Activated naive CD8-positive, alpha-beta T cell treated with anti-CD3 and anti-CD28 coated beads, Interleukin-2, amount 50 U/mL, for 24 hours (primary cell): ENCODE data around the gene ZNF609.

ENCODE experiments used
- ATAC-seq: fragments of 150-1000 bp; cut with Tn5 transposase; one replicate; pipeline ENCODE4 v1.10.0; 2021
- DNase-seq: peaks from one replicate; pipeline ENCODE4 v3.0.0; 2021
- H3K27ac Mint-ChIP-seq: one replicate; pipeline ENCODE4 v1.8.0; 2021; ENCODE audit warnings: mild to moderate bottlenecking, mixed read lengths
- H3K27me3 Mint-ChIP-seq: one replicate; pipeline ENCODE4 v1.8.0; 2021; ENCODE audit warnings: mixed read lengths
- H3K36me3 Mint-ChIP-seq: one replicate; pipeline ENCODE4 v1.8.0; 2021; ENCODE audit warnings: low read depth, mixed read lengths
- H3K4me1 Mint-ChIP-seq: one replicate; pipeline ENCODE4 v1.8.0; 2021; ENCODE audit warnings: mixed read lengths
- H3K4me3 Mint-ChIP-seq: one replicate; pipeline ENCODE4 v1.8.0; 2021; ENCODE audit warnings: mild to moderate bottlenecking, moderate library complexity, mixed read lengths
- H3K9me3 Mint-ChIP-seq: one replicate; pipeline ENCODE4 v1.8.0; 2021; ENCODE audit warnings: mixed read lengths

ZNF609 gene

GRCh38 chr15:64460206-64460723 lies at the start of gene ZNF609:
ZNF609 (plus strand) TSS chr15:64460578; CDS start chr15:64499420, 38,842 bp downstream.
- peaks cover 12% of the 10 kb centered on the region for H3K36me3 Mint-ChIP-seq
- no peaks in the 10 kb centered on the region for H3K9me3 Mint-ChIP-seq
- DNase-seq (peak; percentile 96), ATAC-seq (peak; percentile 25)
- H3K27ac Mint-ChIP-seq: peak within 1 kb of the TSS; percentile 94
- no peaks in the 10 kb centered on the region for H3K27me3 Mint-ChIP-seq
- H3K4me3 Mint-ChIP-seq: peak within 1 kb of the TSS; percentile 88
- H3K4me1 Mint-ChIP-seq: peaks cover 85% of the 10 kb centered on the region

GRCh38 chr15:64412216-64412615 lies 48.2 kb upstream of the ZNF609 start:
- DNase-seq (no peak), ATAC-seq (no peak)
- H3K9me3 Mint-ChIP-seq: no peaks in the 10 kb centered on the region
- H3K4me3 Mint-ChIP-seq: no peak overlapping the region
- H3K27ac Mint-ChIP-seq: no peak overlapping the region
- H3K4me1 Mint-ChIP-seq: no peaks in the 10 kb centered on the region
- no peaks in the 10 kb centered on the region for H3K27me3 Mint-ChIP-seq
- peaks cover 44% of the 10 kb centered on the region for H3K36me3 Mint-ChIP-seq

GRCh38 chr15:64422697-64423096 lies 37.7 kb upstream of the ZNF609 start:
- DNase-seq: no peak
- Mint-ChIP-seq H3K9me3 (no peaks in the 10 kb centered on the region), H3K27me3 (no peaks in the 10 kb centered on the region), H3K27ac (no peak overlapping the region), H3K36me3 (peaks cover 25% of the 10 kb centered on the region), H3K4me1 (peaks cover 12% of the 10 kb centered on the region), H3K4me3 (no peak overlapping the region)
- ATAC-seq: no peak

GRCh38 chr15:64423970-64424369 lies 36.4 kb upstream of the ZNF609 start:
- Mint-ChIP-seq H3K4me3 (no peak overlapping the region), H3K9me3 (no peaks in the 10 kb centered on the region), H3K36me3 (peaks cover 23% of the 10 kb centered on the region), H3K27me3 (no peaks in the 10 kb centered on the region), H3K4me1 (peaks cover 22% of the 10 kb centered on the region), H3K27ac (no peak overlapping the region)
- ATAC-seq: no peak
- no peak for DNase-seq

GRCh38 chr15:64425221-64425620 lies 35.2 kb upstream of the ZNF609 start:
- ATAC-seq (no peak), DNase-seq (no peak)
- H3K4me3 Mint-ChIP-seq: no peak overlapping the region
- H3K9me3 Mint-ChIP-seq: no peaks in the 10 kb centered on the region
- peaks cover 23% of the 10 kb centered on the region for H3K36me3 Mint-ChIP-seq
- H3K27me3 Mint-ChIP-seq: no peaks in the 10 kb centered on the region
- peaks cover 33% of the 10 kb centered on the region for H3K4me1 Mint-ChIP-seq
- H3K27ac Mint-ChIP-seq: no peak overlapping the region

- Mint-ChIP-seq H3K4me1 (peaks cover 43% of the 10 kb centered on the region), H3K4me3 (no peak overlapping the region), H3K36me3 (peaks cover 26% of the 10 kb centered on the region), H3K27me3 (no peaks in the 10 kb centered on the region), H3K27ac (peak overlapping the region; percentile 27), H3K9me3 (no peaks in the 10 kb centered on the region)
- DNase-seq: no peak
- ATAC-seq: no peak
Measured at GRCh38 chr15:64426845-64427465, 33.4 kb upstream of the ZNF609 start.

GRCh38 chr15:64429448-64429847 lies 30.9 kb upstream of the ZNF609 start:
- H3K36me3 Mint-ChIP-seq: peaks cover 19% of the 10 kb centered on the region
- ATAC-seq (peak; percentile 93), DNase-seq (no peak)
- H3K9me3 Mint-ChIP-seq: no peaks in the 10 kb centered on the region
- H3K27me3 Mint-ChIP-seq: no peaks in the 10 kb centered on the region
- H3K4me1 Mint-ChIP-seq: peaks cover 43% of the 10 kb centered on the region
- peak overlapping the region; percentile 93 for H3K27ac Mint-ChIP-seq
- H3K4me3 Mint-ChIP-seq: peak overlapping the region; percentile 59

- DNase-seq: peak; percentile 14
- H3K27me3 Mint-ChIP-seq: no peaks in the 10 kb centered on the region
- peak; percentile 42 for ATAC-seq
- peak overlapping the region; percentile 59 for H3K4me3 Mint-ChIP-seq
- no peaks in the 10 kb centered on the region for H3K9me3 Mint-ChIP-seq
- H3K27ac Mint-ChIP-seq: peak overlapping the region; percentile 93
- peaks cover 15% of the 10 kb centered on the region for H3K36me3 Mint-ChIP-seq
- peaks cover 43% of the 10 kb centered on the region for H3K4me1 Mint-ChIP-seq
Measured at GRCh38 chr15:64430000-64430735, 30.2 kb upstream of the ZNF609 start.

GRCh38 chr15:64437982-64438381 lies 22.4 kb upstream of the ZNF609 start:
- peaks cover 34% of the 10 kb centered on the region for H3K4me1 Mint-ChIP-seq
- no peaks in the 10 kb centered on the region for H3K9me3 Mint-ChIP-seq
- DNase-seq (no peak), ATAC-seq (peak; percentile 52)
- peaks cover 11% of the 10 kb centered on the region for H3K36me3 Mint-ChIP-seq
- H3K4me3 Mint-ChIP-seq: no peak overlapping the region
- H3K27ac Mint-ChIP-seq: peak overlapping the region; percentile 53
- H3K27me3 Mint-ChIP-seq: no peaks in the 10 kb centered on the region

GRCh38 chr15:64438653-64439447 lies 21.5 kb upstream of the ZNF609 start:
- ATAC-seq: no peak
- Mint-ChIP-seq H3K9me3 (no peaks in the 10 kb centered on the region), H3K27ac (peak overlapping the region; percentile 53), H3K4me1 (peaks cover 43% of the 10 kb centered on the region), H3K4me3 (no peak overlapping the region), H3K36me3 (peaks cover 11% of the 10 kb centered on the region), H3K27me3 (no peaks in the 10 kb centered on the region)
- no peak for DNase-seq

- Mint-ChIP-seq H3K27me3 (no peaks in the 10 kb centered on the region), H3K36me3 (peaks cover 17% of the 10 kb centered on the region), H3K4me1 (peaks cover 61% of the 10 kb centered on the region), H3K4me3 (no peak overlapping the region), H3K27ac (peak overlapping the region; percentile 50), H3K9me3 (no peaks in the 10 kb centered on the region)
- ATAC-seq: no peak
- no peak for DNase-seq
Measured at GRCh38 chr15:64441852-64442251, 18.5 kb upstream of the ZNF609 start.

- no peaks in the 10 kb centered on the region for H3K9me3 Mint-ChIP-seq
- peaks cover 55% of the 10 kb centered on the region for H3K4me1 Mint-ChIP-seq
- DNase-seq (no peak), ATAC-seq (no peak)
- H3K4me3 Mint-ChIP-seq: peak overlapping the region; percentile 37
- H3K27me3 Mint-ChIP-seq: no peaks in the 10 kb centered on the region
- peak overlapping the region; percentile 99 for H3K27ac Mint-ChIP-seq
- peaks cover 23% of the 10 kb centered on the region for H3K36me3 Mint-ChIP-seq
Measured at GRCh38 chr15:64443016-64443415, 17.4 kb upstream of the ZNF609 start.

GRCh38 chr15:64443747-64444621 lies 16.4 kb upstream of the ZNF609 start:
- Mint-ChIP-seq H3K4me3 (peak overlapping the region; percentile 80), H3K27ac (peak overlapping the region; percentile 99), H3K36me3 (peaks cover 25% of the 10 kb centered on the region), H3K9me3 (no peaks in the 10 kb centered on the region), H3K27me3 (no peaks in the 10 kb centered on the region), H3K4me1 (peaks cover 53% of the 10 kb centered on the region)
- ATAC-seq (peak; percentile 94), DNase-seq (no peak)

GRCh38 chr15:64444836-64445235 lies 15.5 kb upstream of the ZNF609 start:
- Mint-ChIP-seq H3K4me1 (peaks cover 51% of the 10 kb centered on the region), H3K9me3 (no peaks in the 10 kb centered on the region), H3K27me3 (no peaks in the 10 kb centered on the region), H3K36me3 (peaks cover 27% of the 10 kb centered on the region), H3K27ac (peak overlapping the region; percentile 99), H3K4me3 (peak overlapping the region; percentile 80)
- DNase-seq (no peak), ATAC-seq (no peak)
